NT2/D1 (cell line): Measurements from ENCODE around the gene DCLK3.

ENCODE experiments used
- SUZ12 ChIP-seq: IDR thresholded peaks from 2 replicates; pipeline ENCODE4 v1.6.1; 2011; ENCODE audit not compliant: insufficient read length, insufficient read depth; ENCODE audit errors: extremely low read depth
- YY1 ChIP-seq: IDR thresholded peaks from 2 replicates; pipeline ENCODE4 v1.6.1; 2011; ENCODE audit not compliant: insufficient read length, insufficient read depth
- ZNF274 ChIP-seq: IDR thresholded peaks from 2 replicates; pipeline ENCODE4 v1.6.1; 2011; ENCODE audit warnings: mild to moderate bottlenecking, low read depth, low read length

DNA sequence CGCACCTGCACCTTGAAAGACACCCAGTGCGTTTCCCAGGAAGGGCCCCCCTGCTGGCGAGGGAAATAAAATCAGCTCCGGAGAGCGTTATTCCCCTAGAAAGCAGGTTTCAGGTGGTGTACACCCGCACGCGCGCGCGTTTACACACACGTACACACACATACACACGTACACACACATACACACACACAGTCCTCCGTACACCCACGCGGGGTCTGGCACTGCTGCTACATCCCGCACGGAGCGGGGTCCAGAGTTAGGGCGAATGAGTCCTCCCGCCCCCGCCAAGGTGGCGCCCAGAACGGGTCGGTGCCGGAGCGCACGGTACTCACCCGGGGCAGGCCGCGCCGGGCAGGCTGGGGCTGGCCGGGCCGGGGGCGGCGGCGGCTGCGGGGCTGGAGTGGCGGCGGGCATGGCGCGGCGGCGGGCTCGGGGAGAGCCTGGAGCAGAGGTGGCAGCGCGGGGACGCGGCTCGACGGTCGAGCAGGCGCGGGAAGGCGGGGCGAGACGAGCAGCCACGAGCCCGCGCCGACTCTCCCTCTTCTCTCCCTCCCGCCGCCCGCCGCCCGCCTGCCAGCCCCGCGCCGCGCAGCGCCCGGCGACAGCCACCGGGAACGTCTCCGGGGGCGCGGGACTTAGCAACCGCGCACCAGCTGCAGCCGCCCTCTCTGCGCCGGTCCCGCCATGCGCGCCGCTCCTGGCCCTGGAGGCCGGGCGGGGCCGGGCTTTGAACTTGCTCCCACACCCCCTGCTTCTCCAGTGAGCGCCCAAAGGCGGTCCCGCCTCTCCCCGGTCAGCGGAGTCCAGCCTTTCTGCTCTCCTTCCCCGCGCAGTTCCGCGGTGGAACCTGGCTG is at the start of gene DCLK3:
- TF ChIP-seq YY1 (no peak), ZNF274 (no peak), SUZ12 (no peak)
